ENCODE results near the gene PRR5L. TPM values are rescaled to one million over a fixed set of nuclear protein-coding genes. Genes with fewer than 3 reads are reported as not detected.

The PRR5L gene
- total and polyA plus RNA-seq, 2 donors (not counting 1 experiment from before 2014, with no cell fraction given), result 4.0 to 5.9 TPM

- Mint-ChIP-seq H3K4me3 (no peak overlapping the region), H3K4me1 (peaks cover 26% of the 10 kb centered on the region), H3K27me3 (peaks cover 43% of the 10 kb centered on the region), H3K27ac (no peak overlapping the region), H3K9me3 (ENCODE audit: insufficient read depth) (no peaks in the 10 kb centered on the region)
- no peak overlapping the region for H3K27ac ChIP-seq (ENCODE audit: low read length in 2 of 2)
- DNase-seq, result no peak
- peaks cover 17 to 20% of the 10 kb centered on the region in 2 donors for H3K4me1 ChIP-seq (ENCODE audit: control insufficient read depth in 2 of 2, insufficient read depth in 2 of 2, low read length in 2 of 2)
- H3K36me3 ChIP-seq (replicated peaks in 1 of 2; ENCODE audit: control extremely low read depth in 1 of 2, control insufficient read depth in 1 of 2, extremely low read depth in 1 of 2, insufficient read depth in 2 of 2, low read length in 1 of 2), result no peaks in the 10 kb centered on the region
- H4K20me1 ChIP-seq (ENCODE audit: control insufficient read depth, insufficient read depth, low read length, poor library complexity, severe bottlenecking), result peaks cover under 1% of the 10 kb centered on the region
- peaks cover 0 to 8% (median 7%) of the 10 kb centered on the region in 4 experiments for H3K27me3 ChIP-seq (replicated peaks in 1 of 4; ENCODE audit: control extremely low read depth in 1 of 4, control insufficient read depth in 3 of 4, insufficient read depth in 4 of 4, low read length in 3 of 4)
- no peaks in the 10 kb centered on the region for H3K79me2 ChIP-seq (ENCODE audit: control insufficient read depth, insufficient read depth, low read length)
- H3K9ac ChIP-seq (ENCODE audit: low read length), result no peak overlapping the region
- no peak for ATAC-seq (ENCODE audit: low read depth)
- intact Hi-C loops (cut with micrococcal nuclease), result no loop called here
- H3K4me2 ChIP-seq (replicated peaks; ENCODE audit: low read depth, low read length, poor library complexity, severe bottlenecking), result no peak overlapping the region
- TF ChIP-seq EZH2 (IDR thresholded peaks at IDR 0.05; ENCODE audit: borderline replicate concordance, insufficient read depth, low read depth, low read length, poor library complexity, severe bottlenecking) (no peak), CTCF (IDR thresholded peaks at IDR 0.05) (no peak)
- no peak overlapping the region for H3K4me3 ChIP-seq (ENCODE audit: control extremely low read depth in 1 of 5, extremely low read depth in 1 of 5, insufficient read depth in 1 of 5, low read depth in 2 of 5, low read length in 4 of 5)
- CTCF ChIA-PET, result interaction anchor here (1.5 kb wide), 1 partner anchor 15 kb away, joined by 5 read pairs; no protein-coding TSS in a partner anchor
- WGBS (ENCODE audit: insufficient coverage), result 80% methylated on average over 2 of the region's 4 CpGs
- no peak overlapping the region for H2AFZ ChIP-seq (ENCODE audit: insufficient read depth, low read depth, low read length, poor library complexity, severe bottlenecking)
- POLR2A ChIA-PET, result no interaction called here
- no peaks in the 10 kb centered on the region for H3K9me3 ChIP-seq (ENCODE audit: control extremely low read depth in 1 of 3, control insufficient read depth in 2 of 3, insufficient read depth in 1 of 3, low read length in 2 of 3)
Measured at GRCh38 chr11:36362902-36363301, 66.8 kb downstream of the PRR5L start.

- Histone ChIP-seq H4K20me1 (ENCODE audit: control insufficient read depth, insufficient read depth, low read length, poor library complexity, severe bottlenecking) (no peaks in the 10 kb centered on the region), H3K79me2 (ENCODE audit: control insufficient read depth, insufficient read depth, low read length) (no peaks in the 10 kb centered on the region), H3K4me1 (ENCODE audit: control insufficient read depth in 2 of 2, insufficient read depth in 2 of 2, low read length in 2 of 2) (peaks cover 13 to 14% of the 10 kb centered on the region in 2 donors), H3K27me3 (replicated peaks in 1 of 4; ENCODE audit: control extremely low read depth in 1 of 4, control insufficient read depth in 3 of 4, insufficient read depth in 4 of 4, low read length in 3 of 4) (peaks cover 0 to 7% (median 5%) of the 10 kb centered on the region in 4 experiments), H3K36me3 (replicated peaks in 1 of 2; ENCODE audit: control extremely low read depth in 1 of 2, control insufficient read depth in 1 of 2, extremely low read depth in 1 of 2, insufficient read depth in 2 of 2, low read length in 1 of 2) (no peaks in the 10 kb centered on the region), H3K9ac (ENCODE audit: low read length) (no peak overlapping the region), H3K27ac (ENCODE audit: low read length in 2 of 2) (no peak overlapping the region), H2AFZ (ENCODE audit: insufficient read depth, low read depth, low read length, poor library complexity, severe bottlenecking) (no peak overlapping the region), H3K4me2 (replicated peaks; ENCODE audit: low read depth, low read length, poor library complexity, severe bottlenecking) (no peak overlapping the region), H3K4me3 (ENCODE audit: control extremely low read depth in 1 of 5, extremely low read depth in 1 of 5, insufficient read depth in 1 of 5, low read depth in 2 of 5, low read length in 4 of 5) (no peak overlapping the region), H3K9me3 (ENCODE audit: control extremely low read depth in 1 of 3, control insufficient read depth in 2 of 3, insufficient read depth in 1 of 3, low read length in 2 of 3) (no peaks in the 10 kb centered on the region)
- no peaks in the 10 kb centered on the region for H3K9me3 Mint-ChIP-seq (ENCODE audit: insufficient read depth)
- ATAC-seq (ENCODE audit: low read depth) (no peak), DNase-seq (no peak)
- no peak overlapping the region for H3K4me3 Mint-ChIP-seq
- intact Hi-C loops (cut with micrococcal nuclease), result no loop called here
- peaks cover 23% of the 10 kb centered on the region for H3K4me1 Mint-ChIP-seq
- TF ChIP-seq CTCF (IDR thresholded peaks at IDR 0.05) (no peak), EZH2 (IDR thresholded peaks at IDR 0.05; ENCODE audit: borderline replicate concordance, insufficient read depth, low read depth, low read length, poor library complexity, severe bottlenecking) (no peak)
- POLR2A ChIA-PET, result no interaction called here
- H3K27ac Mint-ChIP-seq, result no peak overlapping the region
- WGBS (ENCODE audit: insufficient coverage), result 13% methylated on average over 4 of the region's 5 CpGs
- peaks cover 44% of the 10 kb centered on the region for H3K27me3 Mint-ChIP-seq
- CTCF ChIA-PET, result interaction anchor here (0.6 to 1.5 kb wide), 2 partner anchors 14 to 868 kb away, joined by 3 to 5 read pairs; no protein-coding TSS in a partner anchor
Measured at GRCh38 chr11:36363361-36364268, 67.5 kb downstream of the PRR5L start.
